Activated CD4-positive, alpha-beta T cell treated with anti-CD3 and anti-CD28 coated beads, Interleukin-2, amount 50 U/mL, for 1 hour (primary cell): ENCODE data around the gene MYOM1.

ENCODE experiments used
- DNase-seq: peaks from one replicate; pipeline ENCODE4 v3.0.0-alpha.2; 2020

The MYOM1 gene

DNA sequence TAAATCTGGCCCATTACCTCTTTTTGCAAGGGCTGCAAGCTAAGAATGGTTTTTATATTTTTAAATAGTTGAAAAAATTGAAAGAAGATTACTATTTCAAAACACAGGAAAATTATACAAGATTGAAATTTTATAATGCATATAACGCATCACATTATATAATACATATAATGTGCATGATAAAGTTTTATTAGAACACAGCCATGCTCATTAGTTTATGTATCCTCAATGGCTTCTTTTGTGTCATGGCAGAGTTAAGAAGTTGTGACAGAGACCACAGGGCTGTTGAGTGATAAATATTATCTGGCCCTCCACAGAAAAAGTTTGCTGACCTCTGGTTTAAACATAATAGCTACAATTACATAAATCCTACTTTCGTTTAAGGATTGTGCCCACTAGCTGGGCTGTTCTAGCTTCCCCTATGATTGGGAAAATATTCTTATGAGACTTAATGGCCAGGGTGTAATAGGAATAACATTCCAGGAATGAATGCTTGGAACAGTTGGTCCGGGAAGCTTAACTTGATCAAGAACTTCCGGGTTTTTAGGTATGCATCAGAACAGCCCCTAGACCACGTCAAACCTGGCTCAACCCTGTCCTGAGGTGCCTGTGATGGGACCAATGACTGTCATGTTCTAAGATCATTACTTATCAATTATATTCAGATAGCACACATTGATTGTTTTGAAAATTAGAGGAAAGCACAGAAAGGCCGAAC is 108.1 kb downstream of the MYOM1 start:
- no peak for DNase-seq

DNA sequence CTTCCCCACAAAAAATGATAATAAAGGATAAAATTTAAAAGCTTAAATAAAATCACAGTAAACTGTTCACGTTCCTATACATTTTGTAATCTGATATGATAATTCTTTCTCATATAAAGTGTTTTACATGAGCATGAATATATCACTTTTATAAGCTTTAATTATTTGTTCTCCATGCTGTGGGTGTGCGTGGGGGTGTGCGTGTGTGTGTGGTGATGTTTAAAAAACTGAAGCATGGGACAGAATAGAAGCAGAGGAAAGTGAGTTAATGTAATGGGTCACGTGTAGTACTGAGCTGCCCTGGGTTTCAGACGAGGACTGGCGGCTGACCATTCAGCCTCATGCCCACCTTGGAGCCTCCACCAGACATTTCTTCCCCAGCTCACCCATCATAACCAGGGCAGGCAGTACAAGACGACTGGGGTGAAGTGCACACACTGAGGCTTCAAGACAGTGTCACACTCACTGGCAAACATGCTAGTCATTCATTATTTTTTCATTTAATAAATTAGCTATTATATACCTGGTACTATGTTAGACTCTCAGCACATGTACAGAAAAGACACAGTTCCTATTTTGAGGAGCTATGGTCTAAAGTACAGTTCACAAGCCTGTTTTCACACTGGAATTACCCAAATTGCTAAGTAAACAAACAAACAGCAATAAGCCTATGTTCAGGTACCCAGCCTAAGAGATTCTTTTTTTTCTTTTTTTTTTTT is 109.6 kb downstream of the MYOM1 start:
- no peak for DNase-seq

DNA sequence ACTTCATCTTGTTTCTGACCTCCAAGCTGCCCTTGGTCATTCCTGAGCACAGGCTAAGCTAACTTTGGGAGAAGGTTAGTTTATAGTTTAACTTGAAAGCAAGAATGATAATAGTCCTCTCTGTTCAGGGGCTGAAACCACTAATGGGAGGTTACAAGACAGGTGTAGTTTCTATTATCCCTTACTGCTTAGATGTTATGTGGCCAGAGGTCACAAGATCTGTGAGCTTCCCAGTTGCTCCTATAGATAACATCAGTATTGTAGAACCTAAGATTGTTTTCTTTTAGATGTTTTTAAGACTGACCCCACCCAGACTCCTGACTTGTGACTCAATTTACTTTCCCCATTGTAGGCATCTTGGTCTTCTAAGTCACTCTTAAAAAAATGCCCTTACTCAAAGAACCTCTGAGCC is 112.0 kb downstream of the MYOM1 start:
- no peak for DNase-seq

DNA sequence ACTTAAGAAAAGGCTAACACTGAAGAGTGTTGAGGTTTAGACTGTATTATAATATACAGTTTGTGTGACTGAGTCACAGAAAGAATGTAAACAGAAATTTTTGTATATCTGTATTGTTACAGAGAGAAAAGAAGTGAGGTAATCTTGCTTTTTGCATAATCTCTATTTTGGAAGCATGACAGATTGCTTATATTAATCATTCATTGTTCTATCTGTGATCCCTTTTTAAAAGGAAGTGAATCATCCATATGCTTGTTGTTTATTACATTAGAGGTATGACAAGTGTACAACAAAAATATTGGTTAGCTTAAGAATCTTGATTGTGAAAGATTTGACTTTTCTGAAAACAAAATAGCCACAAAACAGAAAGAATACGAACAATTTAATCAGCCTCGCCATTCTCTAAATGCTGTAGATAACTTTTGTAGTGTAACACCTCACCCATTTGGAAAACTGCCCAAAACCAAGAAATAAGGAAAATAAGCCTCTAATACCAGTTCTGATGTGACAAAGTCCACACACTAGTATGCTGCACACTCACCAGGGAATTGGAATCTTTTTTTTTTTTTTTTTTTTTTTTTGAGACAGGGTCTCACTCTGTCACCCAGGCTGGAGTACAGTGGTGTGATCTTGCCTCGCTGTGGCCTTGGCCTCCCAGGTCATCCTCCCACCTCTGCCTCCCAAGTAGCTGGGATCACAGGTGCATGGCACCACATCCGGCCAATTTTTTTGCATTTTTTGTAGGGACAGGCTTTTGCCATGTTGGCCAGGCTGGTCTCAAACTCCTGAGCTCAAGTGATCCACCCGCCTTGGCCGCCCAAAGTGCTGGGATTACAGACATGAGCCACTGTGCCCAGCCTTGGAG is 115.3 kb downstream of the MYOM1 start:
- no peak for DNase-seq

DNA sequence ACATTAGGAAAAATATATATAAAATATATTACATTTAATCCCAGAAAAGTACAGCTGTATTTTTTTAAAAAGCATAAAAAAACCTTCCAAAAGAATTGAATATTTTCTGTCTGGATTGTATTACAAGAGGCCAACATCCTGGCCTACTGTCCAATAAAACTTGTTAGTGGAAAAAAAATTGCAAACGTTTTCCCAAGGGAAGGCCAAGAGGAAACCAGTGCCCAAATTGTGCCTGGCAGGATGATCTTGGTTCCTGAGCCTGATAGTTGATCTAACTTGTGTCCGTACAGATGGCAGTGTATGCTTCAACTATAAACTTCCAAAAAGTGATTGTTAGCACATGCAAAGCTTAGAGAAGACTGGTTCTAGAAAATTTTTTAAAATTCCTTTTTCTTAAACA is 116.2 kb downstream of the MYOM1 start:
- no peak for DNase-seq

- no peak for DNase-seq
Measured at GRCh38 chr18:3102983-3103382, 116.8 kb downstream of the MYOM1 start.

DNA sequence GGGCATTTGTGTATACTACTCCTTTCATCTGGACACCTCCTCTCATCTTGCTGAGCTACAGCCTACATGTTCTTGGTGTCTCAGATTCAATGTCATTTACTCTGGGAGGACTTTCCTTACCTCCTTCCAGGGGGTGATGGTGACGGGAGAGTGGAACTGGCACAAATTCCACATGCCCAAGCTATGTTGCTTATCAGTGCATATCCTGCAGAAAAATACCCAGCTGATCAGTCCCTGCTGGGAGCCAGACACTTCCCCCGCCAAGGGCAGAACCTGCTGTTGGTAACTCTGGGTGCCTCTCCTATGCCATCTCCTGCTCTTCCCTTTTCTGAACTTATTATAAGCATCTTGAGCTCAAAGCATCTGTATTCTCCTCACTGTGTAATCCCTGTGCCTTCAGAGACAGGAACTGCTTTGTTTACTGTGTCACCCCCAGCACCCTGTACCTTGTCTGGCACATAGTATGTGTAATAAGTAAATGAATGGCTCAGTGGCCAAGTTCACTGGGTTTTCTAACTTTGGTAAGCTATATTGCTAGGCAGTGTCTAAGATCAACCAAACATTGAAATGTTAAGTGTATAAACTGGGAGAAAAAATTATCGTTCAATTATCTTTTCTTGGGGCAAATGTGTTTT is 119.2 kb downstream of the MYOM1 start:
- DNase-seq = no peak

- DNase-seq = no peak
Measured at GRCh38 chr18:3099327-3099726, 120.4 kb downstream of the MYOM1 start.

DNA sequence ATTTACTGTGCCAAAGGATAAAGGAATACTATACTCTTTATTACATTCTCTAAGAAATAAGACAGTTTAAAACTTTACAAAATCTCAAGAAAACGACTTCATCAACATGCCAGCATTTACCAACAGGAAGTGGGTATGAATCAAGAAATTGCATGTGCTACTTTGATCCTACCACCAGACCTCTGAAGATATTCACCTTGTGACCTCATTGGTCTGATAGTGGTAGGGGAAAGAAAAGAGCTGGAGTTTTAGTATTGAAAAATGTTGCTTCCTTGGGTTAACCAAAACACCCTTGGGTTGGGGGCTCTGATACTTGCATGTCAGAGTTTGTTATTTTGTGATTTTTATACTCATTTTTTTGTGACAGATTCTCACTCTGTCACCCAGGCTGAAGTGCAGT is 122.7 kb downstream of the MYOM1 start:
- no peak for DNase-seq

GRCh38 chr18:3095921-3096320 is 123.8 kb downstream of the MYOM1 start:
- DNase-seq = no peak

GRCh38 chr18:3094338-3094684 is 125.5 kb downstream of the MYOM1 start:
- no peak for DNase-seq

DNA sequence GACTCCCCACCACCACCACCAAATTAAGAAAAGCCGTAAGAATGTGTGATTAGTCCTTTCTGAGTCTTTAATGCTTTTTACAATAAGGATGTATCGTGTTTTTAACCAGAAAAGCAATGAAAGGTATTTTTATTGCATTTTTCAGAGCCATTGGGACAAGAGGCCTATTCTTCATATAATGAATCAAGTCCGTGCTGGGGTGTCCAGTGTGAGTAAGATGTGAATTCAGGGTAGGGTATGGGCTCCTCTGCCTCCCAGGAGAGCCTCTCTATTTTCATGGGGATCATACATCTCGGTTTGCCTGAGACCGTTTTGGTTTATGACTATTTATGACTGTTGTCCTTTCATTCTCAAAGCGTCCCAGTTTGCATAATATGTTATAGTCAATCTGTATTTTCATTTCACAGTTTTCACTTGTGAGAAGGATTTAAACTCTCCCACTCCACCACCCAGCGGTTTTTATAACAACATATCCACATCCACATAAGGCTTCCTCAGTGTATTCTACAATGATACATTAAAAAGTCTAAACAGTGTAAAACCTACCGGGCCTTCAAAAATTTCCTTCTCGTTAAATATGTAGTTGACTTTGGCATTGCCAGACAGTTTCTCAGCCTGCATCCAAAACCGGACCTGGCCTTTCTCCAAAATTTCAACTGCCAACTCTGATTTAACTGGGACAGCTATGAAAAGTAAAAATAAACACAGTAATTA is 126.0 kb downstream of the MYOM1 start:
- DNase-seq = no peak

GRCh38 chr18:3092727-3093126 is 127.0 kb downstream of the MYOM1 start:
- no peak for DNase-seq

DNA sequence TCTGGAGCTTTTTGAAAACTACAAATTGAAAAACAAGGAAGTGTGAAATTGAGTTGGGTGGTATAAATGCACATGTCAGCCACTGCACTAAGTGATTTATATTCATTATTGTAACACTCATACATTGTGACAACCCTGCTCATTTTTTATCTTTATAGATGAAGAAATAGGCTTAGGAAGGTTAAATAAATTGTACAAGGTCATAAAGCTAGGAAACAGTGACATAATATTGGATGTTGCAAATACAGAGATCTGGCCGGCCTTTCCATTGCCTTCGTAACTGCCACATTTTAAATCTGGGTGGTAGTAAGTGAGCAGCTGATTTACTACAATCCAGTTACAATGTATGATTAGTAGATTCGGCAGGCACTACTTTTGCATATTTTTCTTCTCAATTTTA is 130.2 kb downstream of the MYOM1 start:
- DNase-seq = no peak

- no peak for DNase-seq
Measured at GRCh38 chr18:3088449-3088848, 131.3 kb downstream of the MYOM1 start.

- DNase-seq = no peak
Measured at GRCh38 chr18:3086871-3087270, 132.9 kb downstream of the MYOM1 start.

DNA sequence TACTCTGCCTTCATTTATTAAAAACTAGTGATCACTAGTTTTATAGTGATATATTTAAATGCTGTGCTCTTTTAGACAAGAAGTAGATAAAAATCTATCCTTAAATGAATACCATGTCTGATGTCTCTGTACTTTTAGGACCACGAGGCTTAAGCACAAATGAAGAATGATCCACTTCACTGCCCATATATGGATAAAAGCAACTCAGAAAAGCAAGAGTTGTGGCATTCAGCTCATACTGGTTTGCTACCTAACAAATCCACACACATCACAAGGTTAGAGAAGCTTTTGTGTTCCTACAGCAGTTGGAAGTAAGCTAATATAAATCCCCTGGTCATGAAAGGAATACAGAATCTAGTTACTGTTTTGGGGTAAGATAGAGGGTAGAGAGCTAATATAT is 134.2 kb downstream of the MYOM1 start:
- no peak for DNase-seq

GRCh38 chr18:3084206-3084605 is 135.6 kb downstream of the MYOM1 start:
- DNase-seq = no peak

DNA sequence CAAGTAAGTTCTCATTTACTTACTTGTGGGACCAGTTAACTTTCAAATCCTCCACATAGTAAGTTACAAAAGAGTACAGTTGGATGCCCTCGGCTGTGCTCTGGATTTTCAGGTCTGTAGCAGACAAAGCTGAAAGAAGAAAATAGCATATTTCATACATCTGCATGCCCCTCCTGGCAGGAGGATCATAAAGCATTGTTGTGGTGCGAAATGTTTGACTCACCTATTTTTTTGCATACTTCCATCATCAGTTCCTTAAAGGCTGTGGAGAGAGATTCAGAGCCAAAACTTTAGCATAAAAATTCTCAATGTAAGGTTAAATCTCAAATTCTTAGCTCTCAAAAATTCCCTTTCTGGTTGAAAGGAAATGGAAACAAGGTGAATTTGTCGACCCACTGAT is 136.0 kb downstream of the MYOM1 start:
- DNase-seq = no peak

DNA sequence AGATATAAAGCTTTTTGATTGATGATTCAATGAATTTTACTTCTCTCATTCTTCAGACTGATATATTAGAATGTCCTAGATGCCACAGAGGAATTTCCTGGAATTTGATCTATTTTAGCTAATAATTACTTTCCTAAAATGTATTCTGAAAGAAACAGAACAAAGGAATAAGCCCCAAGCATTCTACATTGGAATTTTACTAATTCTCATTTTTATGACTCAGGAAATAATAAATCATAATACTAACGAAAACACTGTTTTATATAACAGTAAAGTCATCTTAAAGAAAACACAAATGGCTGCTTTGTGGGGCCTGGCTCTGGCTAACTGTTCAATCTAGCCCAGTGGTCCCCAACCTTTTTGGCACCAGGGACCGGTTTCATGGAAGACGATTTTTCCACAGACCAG is 138.2 kb downstream of the MYOM1 start:
- no peak for DNase-seq

GRCh38 chr18:3079653-3080052 is 140.1 kb downstream of the MYOM1 start:
- DNase-seq = no peak

- DNase-seq = no peak
Measured at GRCh38 chr18:3075491-3075890, 144.3 kb downstream of the MYOM1 start.

- no peak for DNase-seq
Measured at GRCh38 chr18:3074087-3074486, 145.7 kb downstream of the MYOM1 start.
